Nephron (organoid): ENCODE results near the gene CHMP1A.
A peak's percentile ranks its signal among the peaks of the same experiment; 100 is the strongest.

Experiments
- H3K27ac Mint-ChIP-seq, 3 experiments: 2 replicates each; pipeline ENCODE4 v1.8.0; 2020; ENCODE audit warnings: mixed read lengths in 3 of 3, mild to moderate bottlenecking in 2 of 3, moderate library complexity in 1 of 3
- H3K27me3 Mint-ChIP-seq: 2 replicates; pipeline ENCODE4 v1.8.0; 2021; ENCODE audit warnings: low read depth, mild to moderate bottlenecking, moderate library complexity, mixed read lengths
- H3K36me3 Mint-ChIP-seq: 2 replicates; pipeline ENCODE4 v1.8.0; 2020; ENCODE audit warnings: low read depth, mixed read lengths
- H3K4me1 Mint-ChIP-seq: 2 replicates; pipeline ENCODE4 v1.8.0; 2020; ENCODE audit warnings: mixed read lengths
- H3K4me3 Mint-ChIP-seq, 3 experiments: 2 replicates each; pipeline ENCODE4 v1.8.0; 2020; ENCODE audit warnings: mild to moderate bottlenecking in 3 of 3, mixed read lengths in 3 of 3, moderate library complexity in 2 of 3
- H3K9me3 Mint-ChIP-seq: 2 replicates; pipeline ENCODE4 v1.8.0; 2020; ENCODE audit warnings: mixed read lengths
- TF ChIP-seq, protein P1 (sequence below), 3 experiments: fragments of 200-600 bp; sonication (generic); IDR thresholded peaks; one replicate each; pipeline ENCODE4 v1.5.0; 2021; ENCODE audit warnings: antibody characterized with exemption in 3 of 3; ENCODE audit not compliant: unreplicated experiment in 3 of 3

CHMP1A gene

DNA sequence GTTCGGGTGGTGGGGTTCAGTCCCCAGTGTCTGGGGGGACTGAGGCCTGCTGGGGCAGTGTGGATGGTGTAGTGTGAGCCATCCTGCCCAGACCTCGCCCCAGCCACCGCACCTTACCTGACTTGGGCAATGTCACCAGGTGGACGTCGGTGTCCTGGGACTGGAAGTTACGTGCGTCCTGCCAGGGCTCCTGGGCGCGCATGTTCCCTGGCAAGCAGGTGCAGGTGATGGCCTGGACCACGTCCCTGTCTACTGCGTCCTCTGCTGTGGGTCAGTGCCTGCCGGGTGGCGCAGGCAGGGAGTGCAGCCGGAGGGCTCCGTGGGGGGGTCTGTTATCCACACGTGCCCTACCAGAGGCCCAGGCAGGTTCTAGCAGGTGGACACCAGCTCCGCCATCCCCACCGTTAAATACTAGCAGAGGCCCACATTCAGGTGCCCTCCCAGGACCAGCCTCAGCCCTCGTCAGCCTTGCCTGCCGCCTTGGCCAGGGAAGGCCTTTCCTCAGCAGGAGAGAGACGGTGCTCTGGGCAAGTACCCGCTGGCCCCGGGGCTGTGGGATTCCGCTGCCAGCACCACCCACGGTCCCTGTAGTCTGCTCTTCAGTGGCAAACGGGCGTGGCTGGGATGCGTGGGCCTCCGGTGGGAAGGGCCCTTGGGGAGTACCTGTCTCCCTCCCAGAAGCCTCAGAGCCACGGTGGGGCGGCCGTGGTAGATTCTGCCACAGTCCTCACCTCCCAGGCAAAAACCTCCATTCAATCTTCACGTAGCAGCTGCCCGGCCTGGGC, 52.1 kb downstream of the CHMP1A start:
- Mint-ChIP-seq H3K4me1 (peaks cover 6% of the 10 kb centered on the region), H3K4me3 (no peak overlapping the region), H3K9me3 (no peaks in the 10 kb centered on the region), H3K27ac (no peak overlapping the region), H3K27me3 (peaks cover 4% of the 10 kb centered on the region), H3K36me3 (no peaks in the 10 kb centered on the region)
- TF ChIP-seq, protein P1, sequence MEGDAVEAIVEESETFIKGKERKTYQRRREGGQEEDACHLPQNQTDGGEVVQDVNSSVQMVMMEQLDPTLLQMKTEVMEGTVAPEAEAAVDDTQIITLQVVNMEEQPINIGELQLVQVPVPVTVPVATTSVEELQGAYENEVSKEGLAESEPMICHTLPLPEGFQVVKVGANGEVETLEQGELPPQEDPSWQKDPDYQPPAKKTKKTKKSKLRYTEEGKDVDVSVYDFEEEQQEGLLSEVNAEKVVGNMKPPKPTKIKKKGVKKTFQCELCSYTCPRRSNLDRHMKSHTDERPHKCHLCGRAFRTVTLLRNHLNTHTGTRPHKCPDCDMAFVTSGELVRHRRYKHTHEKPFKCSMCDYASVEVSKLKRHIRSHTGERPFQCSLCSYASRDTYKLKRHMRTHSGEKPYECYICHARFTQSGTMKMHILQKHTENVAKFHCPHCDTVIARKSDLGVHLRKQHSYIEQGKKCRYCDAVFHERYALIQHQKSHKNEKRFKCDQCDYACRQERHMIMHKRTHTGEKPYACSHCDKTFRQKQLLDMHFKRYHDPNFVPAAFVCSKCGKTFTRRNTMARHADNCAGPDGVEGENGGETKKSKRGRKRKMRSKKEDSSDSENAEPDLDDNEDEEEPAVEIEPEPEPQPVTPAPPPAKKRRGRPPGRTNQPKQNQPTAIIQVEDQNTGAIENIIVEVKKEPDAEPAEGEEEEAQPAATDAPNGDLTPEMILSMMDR (IDR thresholded peaks at IDR 0.05; ENCODE audit: unreplicated experiment in 3 of 3): no peak

DNA sequence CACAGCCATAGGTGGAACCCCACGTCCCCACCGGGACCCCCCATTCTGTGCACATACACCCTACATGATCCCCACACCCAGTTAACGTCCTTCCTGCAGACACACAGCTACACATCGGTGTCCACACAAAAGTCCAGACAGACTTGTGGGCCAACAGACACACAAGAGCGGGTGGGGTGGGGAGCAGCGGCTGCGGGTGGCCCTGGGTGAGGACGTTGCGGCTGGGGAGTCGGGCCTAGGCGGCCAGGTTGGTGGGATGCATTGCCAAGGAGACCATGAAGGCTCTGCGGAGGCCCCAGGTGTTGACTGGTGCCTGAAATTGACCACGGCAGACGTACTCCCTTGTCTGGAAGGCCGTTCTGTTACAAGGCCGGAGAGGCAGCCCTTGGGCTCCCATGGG, 52.7 kb downstream of the CHMP1A start:
- H3K4me1 Mint-ChIP-seq: peaks cover 6% of the 10 kb centered on the region
- peaks cover 7% of the 10 kb centered on the region for H3K27me3 Mint-ChIP-seq
- no peaks in the 10 kb centered on the region for H3K9me3 Mint-ChIP-seq

GRCh38 chr16:89602952-89603590, 54.4 kb downstream of the CHMP1A start:
- Mint-ChIP-seq H3K9me3 (no peaks in the 10 kb centered on the region), H3K36me3 (no peaks in the 10 kb centered on the region), H3K27me3 (peaks cover 7% of the 10 kb centered on the region), H3K27ac (peak overlapping the region; percentile 75 to 89 (median 88)), H3K4me3 (peak overlapping the region; percentile 31 to 42 (median 41)), H3K4me1 (peaks cover 6% of the 10 kb centered on the region)
- TF ChIP-seq, protein P1 (IDR thresholded peaks at IDR 0.05; ENCODE audit: unreplicated experiment in 3 of 3): no peak

More for the DNA sequence above, 52.7 kb downstream of the CHMP1A start:
- no peaks in the 10 kb centered on the region for H3K36me3 Mint-ChIP-seq
- no peak overlapping the region for H3K27ac Mint-ChIP-seq
- TF ChIP-seq, protein P1 (IDR thresholded peaks at IDR 0.05; ENCODE audit: unreplicated experiment in 3 of 3): no peak
- no peak overlapping the region for H3K4me3 Mint-ChIP-seq

GRCh38 chr16:89602273-89602951, 55.1 kb downstream of the CHMP1A start:
- TF ChIP-seq, protein P1 (IDR thresholded peaks at IDR 0.05; ENCODE audit: unreplicated experiment in 3 of 3): no peak
- peak overlapping the region in 1 of 3 experiments; percentile 42 for H3K4me3 Mint-ChIP-seq
- H3K27ac Mint-ChIP-seq: peak overlapping the region; percentile 75 to 89 (median 88)
- H3K27me3 Mint-ChIP-seq: peaks cover 7% of the 10 kb centered on the region
- no peaks in the 10 kb centered on the region for H3K36me3 Mint-ChIP-seq
- H3K9me3 Mint-ChIP-seq: no peaks in the 10 kb centered on the region
- H3K4me1 Mint-ChIP-seq: peaks cover 6% of the 10 kb centered on the region

DNA sequence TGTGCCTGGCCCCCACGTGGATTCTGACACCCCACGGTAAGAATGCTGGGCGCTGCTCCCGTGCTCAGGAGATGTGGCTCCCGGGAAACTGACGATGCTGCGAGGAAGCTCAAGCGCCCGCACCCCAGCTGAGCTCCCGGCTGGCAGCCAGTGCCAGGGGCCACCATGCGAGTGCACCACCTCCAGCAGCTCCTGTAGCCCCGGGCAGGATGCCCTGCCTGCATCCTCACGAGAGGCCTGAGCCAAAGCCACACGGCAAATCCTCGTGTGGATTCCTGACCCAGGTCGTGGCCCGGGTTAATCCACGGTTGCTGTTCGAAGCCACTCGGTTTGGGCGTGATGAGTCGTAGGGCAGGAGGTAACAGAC, 55.6 kb downstream of the CHMP1A start:
- Mint-ChIP-seq H3K27me3 (peaks cover 7% of the 10 kb centered on the region), H3K4me3 (no peak overlapping the region), H3K4me1 (peaks cover 6% of the 10 kb centered on the region), H3K27ac (peak overlapping the region; percentile 75 to 89 (median 88)), H3K9me3 (no peaks in the 10 kb centered on the region), H3K36me3 (no peaks in the 10 kb centered on the region)
- TF ChIP-seq, protein P1 (IDR thresholded peaks at IDR 0.05; ENCODE audit: unreplicated experiment in 3 of 3): no peak
